Activated T-cell treated with anti-CD3 and anti-CD28 coated beads for 4 hours (primary cell): ENCODE measurements around the gene PRKCG.

Source experiments
- DNase-seq: peaks from one replicate; pipeline ENCODE4 v3.0.0-alpha.2; 2020

PRKCG gene

GRCh38 chr19:53900191-53900860 is 18.3 kb downstream of the PRKCG start:
- DNase-seq, result no peak

DNA sequence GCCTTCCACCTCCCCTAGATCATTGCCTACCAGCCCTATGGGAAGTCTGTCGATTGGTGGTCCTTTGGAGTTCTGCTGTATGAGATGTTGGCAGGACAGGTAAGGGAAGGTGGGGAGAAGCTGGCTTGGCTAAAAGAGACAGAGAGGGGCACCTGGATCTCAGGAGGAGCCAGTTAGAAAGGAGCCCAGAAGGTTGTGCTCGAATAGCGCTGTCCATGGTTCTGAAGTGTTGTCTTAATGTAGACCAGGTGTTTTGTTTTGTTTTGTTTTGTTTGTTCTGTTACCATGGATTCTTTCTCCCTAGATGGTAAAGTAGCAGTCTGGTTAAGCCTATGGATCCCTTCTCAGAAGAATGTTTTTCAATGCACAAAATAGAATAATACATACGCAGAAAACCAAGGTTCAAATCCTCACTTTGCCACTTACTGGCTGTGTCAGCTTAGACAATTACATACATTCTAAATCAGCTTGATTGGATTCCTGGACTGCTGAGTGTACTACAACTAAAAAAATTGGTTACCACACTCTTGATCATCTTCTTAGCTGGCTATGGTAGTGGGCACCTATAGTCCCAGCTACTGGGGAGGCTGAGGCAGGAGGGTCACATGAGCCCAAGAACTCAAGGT is 21.2 kb downstream of the PRKCG start:
- no peak for DNase-seq

DNA sequence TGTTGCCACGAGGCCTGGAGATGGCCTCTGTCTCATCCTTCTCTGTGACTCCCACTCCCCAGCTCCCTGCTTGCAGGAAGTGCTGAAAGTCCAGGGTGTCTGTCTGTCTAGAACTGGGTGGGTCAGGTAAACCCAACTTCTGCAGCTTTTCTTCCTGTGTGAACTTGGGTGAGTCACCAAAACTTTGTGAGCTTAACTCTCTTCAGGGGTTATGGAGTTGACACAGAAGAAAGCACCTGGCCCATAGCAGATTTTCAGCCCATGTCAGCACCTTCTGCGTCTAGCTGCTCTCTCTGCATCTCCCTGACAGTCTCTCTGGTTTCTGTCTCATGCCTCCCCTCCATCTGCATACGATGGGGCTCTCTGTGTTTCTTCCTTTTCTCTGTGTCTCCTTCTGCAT is 22.9 kb downstream of the PRKCG start:
- no peak for DNase-seq

- DNase-seq, result no peak
Measured at GRCh38 chr19:53905787-53906186, 23.8 kb downstream of the PRKCG start.

GRCh38 chr19:53906211-53907192 is 24.5 kb downstream of the PRKCG start:
- peak; percentile 68 for DNase-seq

- no peak for DNase-seq
Measured at GRCh38 chr19:53907193-53907581, 25.2 kb downstream of the PRKCG start.

DNA sequence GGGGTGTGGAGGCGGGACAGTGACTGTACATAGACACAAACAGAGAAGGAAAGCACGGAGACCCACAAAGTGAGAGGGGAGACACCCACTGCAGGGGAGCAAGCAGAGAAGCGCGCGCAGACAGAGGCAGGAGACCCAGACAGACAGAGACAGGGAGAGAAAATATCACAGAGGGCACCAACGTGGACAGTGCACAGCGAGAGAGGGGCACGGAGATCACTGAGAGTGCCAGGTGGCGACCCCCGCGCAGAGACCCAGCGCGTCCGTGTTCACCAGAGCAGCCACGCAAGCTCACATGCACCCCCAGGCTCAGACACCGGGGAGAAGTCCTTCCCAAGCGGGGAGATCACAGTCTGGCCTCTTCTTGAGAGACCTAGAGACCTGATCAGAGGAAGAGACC is 25.7 kb downstream of the PRKCG start:
- no peak for DNase-seq

- DNase-seq, result peak; percentile 16
Measured at GRCh38 chr19:53908106-53908934, 26.3 kb downstream of the PRKCG start.

- no peak for DNase-seq
Measured at GRCh38 chr19:53908935-53909415, 27.0 kb downstream of the PRKCG start, which contains the start of gene CACNG7. Gene CACNG7 (plus strand): TSS chr19:53909278. CDS start chr19:53912832, 3,554 bp downstream.

GRCh38 chr19:53909471-53910169 is 27.6 kb downstream of the PRKCG start:
- DNase-seq, result no peak

GRCh38 chr19:53910170-53910518 is 28.1 kb downstream of the PRKCG start:
- no peak for DNase-seq

DNA sequence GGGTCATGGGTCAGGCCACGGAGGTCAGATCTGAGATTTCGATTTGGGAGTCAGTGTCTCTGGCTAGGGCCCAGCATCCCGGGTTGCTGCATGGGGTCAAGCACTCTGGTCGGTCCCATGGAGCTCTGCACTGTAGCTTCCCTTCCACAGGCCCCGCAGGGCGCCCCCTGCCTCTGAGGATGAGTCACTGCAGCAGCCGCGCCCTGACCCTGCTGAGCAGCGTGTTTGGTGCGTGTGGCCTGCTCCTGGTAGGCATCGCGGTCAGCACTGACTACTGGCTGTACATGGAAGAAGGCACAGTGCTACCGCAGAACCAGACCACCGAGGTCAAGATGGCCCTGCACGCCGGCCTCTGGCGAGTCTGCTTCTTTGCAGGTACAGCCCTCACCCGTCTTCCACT is 30.7 kb downstream of the PRKCG start:
- no peak for DNase-seq

DNA sequence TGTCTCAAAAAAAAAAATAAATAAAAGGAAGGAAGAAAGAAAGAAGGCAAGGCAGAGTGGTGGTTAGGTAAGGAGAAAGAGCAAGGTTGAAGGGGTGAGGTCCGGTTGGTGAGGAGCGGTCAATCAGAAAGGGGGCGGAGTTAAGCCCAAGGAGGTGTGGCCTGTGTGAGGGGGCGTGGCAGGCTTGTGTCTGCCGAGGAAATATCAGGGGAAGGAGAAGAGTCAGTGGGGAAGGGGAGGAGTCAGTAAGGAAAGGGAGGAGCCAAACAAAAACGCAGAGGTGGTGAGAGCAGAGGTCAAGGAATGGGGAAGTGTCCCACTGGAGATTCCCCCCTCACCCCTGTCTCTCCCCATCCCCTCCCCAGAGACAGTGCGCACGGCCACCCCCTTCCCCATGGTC is 33.0 kb downstream of the PRKCG start:
- DNase-seq, result no peak

DNA sequence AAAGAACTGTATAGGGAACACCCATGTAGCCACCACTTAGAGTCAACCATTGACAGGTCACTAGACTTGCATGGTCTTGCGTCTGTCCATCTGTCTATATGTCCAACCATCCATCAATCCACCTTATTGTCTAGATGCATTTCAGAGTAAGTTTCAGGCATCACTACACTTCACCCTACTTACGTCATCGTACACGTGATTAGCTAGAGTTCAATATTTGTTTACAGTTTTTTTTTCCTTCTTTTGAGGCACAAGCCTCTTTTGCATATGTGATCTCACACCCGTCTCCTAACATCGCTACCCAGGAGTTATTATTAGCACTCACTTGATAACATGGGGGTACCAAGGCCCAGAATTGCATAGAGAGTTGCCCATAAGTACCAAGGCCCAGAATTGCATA is 34.0 kb downstream of the PRKCG start:
- DNase-seq, result no peak

- DNase-seq, result no peak
Measured at GRCh38 chr19:53917356-53917755, 35.4 kb downstream of the PRKCG start.

DNA sequence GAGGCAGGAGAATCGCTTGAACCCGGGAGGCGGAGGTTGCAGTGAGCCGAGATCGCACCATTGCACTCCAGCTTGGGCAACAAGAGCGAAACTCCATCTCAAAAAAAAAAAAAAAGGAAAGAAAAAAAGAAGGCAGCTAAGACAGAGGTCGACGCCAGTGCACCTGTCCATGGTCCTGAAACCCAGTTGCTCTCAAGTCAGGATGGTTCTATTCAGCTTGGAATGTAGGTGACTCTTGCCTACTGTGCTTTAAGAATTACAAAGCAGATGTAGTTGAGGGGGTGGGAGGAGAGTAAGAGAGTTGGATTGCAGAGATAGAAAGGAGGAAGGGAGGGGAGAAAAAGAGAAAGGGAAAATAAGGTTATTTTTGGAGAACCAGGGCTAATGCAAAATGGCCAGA is 45.7 kb downstream of the PRKCG start:
- DNase-seq, result no peak

DNA sequence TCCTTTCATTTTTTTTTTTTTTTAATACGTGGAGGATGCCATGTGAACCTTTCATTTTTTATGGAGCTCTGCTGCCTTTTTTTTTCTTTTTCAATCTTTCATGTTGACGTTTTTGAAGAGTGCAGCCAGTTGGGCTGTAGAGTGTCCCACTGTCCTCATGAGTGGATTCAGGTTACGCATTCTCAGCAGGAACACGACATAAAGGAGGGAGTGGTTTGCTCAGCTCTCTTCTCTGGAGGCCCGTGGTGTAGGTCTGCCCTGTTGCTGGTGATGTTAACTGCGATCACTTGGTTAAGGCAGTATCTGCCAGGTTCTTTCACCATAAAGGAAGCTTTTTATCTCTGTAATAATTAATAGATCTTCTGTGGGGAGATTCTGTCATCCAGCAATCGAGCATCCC is 54.0 kb downstream of the PRKCG start:
- DNase-seq, result no peak

GRCh38 chr19:53942001-53942786 is 60.2 kb downstream of the PRKCG start:
- no peak for DNase-seq

DNA sequence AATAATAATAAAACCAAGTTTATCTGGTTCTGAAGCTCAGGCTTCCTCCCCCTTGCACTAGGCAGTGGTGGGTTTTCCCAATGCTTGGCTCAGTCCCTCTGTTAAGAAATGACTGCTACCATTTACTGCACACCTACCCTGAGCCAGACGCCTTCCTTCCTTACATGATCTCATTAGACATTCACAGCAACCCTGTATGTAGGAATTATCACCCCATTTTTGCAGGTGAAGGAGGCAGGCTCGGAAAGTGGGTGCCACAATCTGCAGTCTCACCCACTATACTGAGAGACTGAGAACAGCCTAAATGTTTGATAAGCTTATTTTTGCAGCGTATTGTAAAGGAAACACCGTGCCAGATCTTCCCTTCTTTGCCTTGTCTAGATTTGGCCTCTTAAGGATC is 62.4 kb downstream of the PRKCG start:
- no peak for DNase-seq

DNA sequence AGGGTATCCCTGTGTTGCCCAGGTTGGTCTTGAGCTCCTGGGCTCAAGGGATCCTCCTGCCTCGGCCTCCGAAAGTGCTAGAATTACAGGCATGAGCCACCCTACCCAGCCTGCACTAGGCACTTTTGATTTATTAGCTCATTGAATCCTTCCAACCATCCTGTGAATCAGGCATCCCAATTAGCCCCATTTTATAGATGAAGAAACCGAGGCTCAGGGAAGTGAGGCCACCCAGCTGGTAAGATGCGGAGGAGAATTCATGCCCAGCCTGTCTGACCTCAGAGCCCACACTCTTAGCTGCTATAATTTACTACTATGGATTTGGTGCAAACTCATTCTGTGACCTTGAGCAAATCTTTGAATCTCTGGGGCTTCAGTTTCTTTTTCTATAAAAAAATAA is 62.9 kb downstream of the PRKCG start:
- no peak for DNase-seq

DNA sequence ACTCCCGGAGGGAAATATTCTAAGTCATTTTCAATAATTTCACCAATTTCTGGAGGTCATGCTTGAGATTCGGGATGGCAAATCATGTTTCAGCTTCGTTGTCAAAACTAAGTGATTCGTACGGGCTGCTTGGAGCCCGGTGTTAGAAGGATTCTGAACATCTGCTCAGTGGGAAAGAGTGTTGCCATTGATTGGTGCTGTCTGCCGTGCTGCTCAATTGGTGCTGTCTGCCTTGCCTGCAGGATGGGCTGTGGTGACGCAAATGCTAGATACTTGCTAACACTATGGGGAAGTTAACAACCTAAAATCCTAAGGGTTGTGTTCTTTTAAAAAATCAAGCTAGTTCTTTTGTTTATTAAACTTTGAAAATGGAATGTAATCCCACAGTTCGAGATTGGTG is 63.4 kb downstream of the PRKCG start:
- DNase-seq, result no peak
